ENCODE measurements around the gene MON1A.

- TF ChIP-seq CTCF (IDR thresholded peaks at IDR 0.05; ENCODE audit: low read depth, low read length, poor library complexity, severe bottlenecking): no peak
- TF ChIP-seq EZH2phosphoT487 (IDR thresholded peaks at IDR 0.05; ENCODE audit: borderline replicate concordance, low read length): no peak
Measured at GRCh38 chr3:49924683-49925082, 4.9 kb downstream of the MON1A start.
